Heart right ventricle (tissue), 16 donors: ENCODE results near the gene OGT. TPM values are rescaled to one million over a fixed set of nuclear protein-coding genes. Genes with fewer than 3 reads are reported as not detected.

Experiments
- ATAC-seq, 8 donors: fragments of 200-7000 bp; cut with Tn5 transposase; one replicate each; pipeline ENCODE4 v1.9.1; 2020; ENCODE audit warnings: mild to moderate bottlenecking in 8 of 8, moderate library complexity in 8 of 8, moderate number of reproducible peaks in 1 of 8
- DNase-seq, 2 donors: peaks; one replicate each; pipeline ENCODE4 v3.0.0-alpha.2; 2020
- H3K27ac ChIP-seq, 10 donors: fragments of 200-600 bp; sonication (generic) in 2 of 10; one replicate each; pipeline versions ENCODE4 v1.5.0 to v1.8.0; 2020 to 2022; ENCODE audit warnings: mild to moderate bottlenecking in 3 of 10
- H3K27me3 ChIP-seq, 7 donors: fragments of 200-600 bp; one replicate each; pipeline ENCODE4 v1.8.0; 2021 to 2022; ENCODE audit warnings: mild to moderate bottlenecking in 2 of 7
- H3K36me3 ChIP-seq, 9 donors: fragments of 200-600 bp; sonication (generic) in 1 of 9; one replicate each; pipeline versions ENCODE4 v1.5.0 to v1.8.0; 2020 to 2022; ENCODE audit warnings: mild to moderate bottlenecking in 2 of 9
- H3K4me1 ChIP-seq, 9 donors: fragments of 200-600 bp; sonication (generic) in 1 of 9; one replicate each; pipeline versions ENCODE4 v1.5.0 to v1.8.0; 2020 to 2022; ENCODE audit warnings: mild to moderate bottlenecking in 4 of 9
- H3K4me3 ChIP-seq, 10 donors: fragments of 200-600 bp; sonication (generic) in 2 of 10; one replicate each; pipeline versions ENCODE4 v1.5.0 to v1.8.0; 2020 to 2022; ENCODE audit warnings: mild to moderate bottlenecking in 7 of 10, moderate library complexity in 2 of 10
- H3K9me3 ChIP-seq, 11 donors: fragments of 200-600 bp in 10 of 11; sonication (generic) in 2 of 11; one replicate each; pipeline versions ENCODE4 v1.5.0 to v1.8.0; 2013 to 2022; ENCODE audit warnings: mild to moderate bottlenecking in 2 of 11, control low read depth in 1 of 11, moderate library complexity in 1 of 11
- WGBS, 2 donors: extraction: QIAGEN DNeasy Blood & Tissue Kit; methylation state at CpG; one replicate each; pipeline ENCODE4 v1.1.7; 2013; ENCODE audit warnings: inconsistent platforms in 1 of 2; 5-methylcytosine and 5-hydroxymethylcytosine counted together
- intact Hi-C, 10 donors: fragments of 100-400 bp; cut with DNase I; formaldehyde crosslinking; loops; one replicate each; pipeline versions ENCODE4 v1.11.1 to v1.14.2; 2022
- polyA plus RNA-seq, 2 donors: library from polyadenylated mRNA; stranded (reverse); fragments of 200-250 nt; gene quantifications; one replicate each; pipeline ENCODE4 v1.2.3, GENCODE V29; 2013
- total RNA-seq, 10 donors: library from RNA; stranded (reverse); fragmentation: NEBNext Ultra II Directional in 3 of 10; extraction: Animal tissue kit (Norgen Biotek cat#: 25700) in 3 of 10; gene quantifications; one replicate each; pipeline versions ENCODE4 v1.2.1 to v1.2.4, GENCODE V29; 2021 to 2023
- TF ChIP-seq, protein P1 (sequence below), 9 donors: fragments of 200-600 bp; sonication (generic) in 2 of 9; IDR thresholded peaks; one replicate each; pipeline versions ENCODE4 v1.5.0 to v1.8.0; 2021 to 2022; ENCODE audit warnings: antibody characterized with exemption in 9 of 9, mild to moderate bottlenecking in 5 of 9, moderate library complexity in 1 of 9
- donor health status: Arrhythmogenic right ventricular cardiomyopathy.
- donor health status: ischemic (EF 13 %, LVEDD 7.1; RV severe dilation, severe dysfunction).
- donor health status: healthy with polysubstance abuse.
- donor health status: DM: no; HTN: yes; CAD: no.
- donor health status: DM: no; HTN: no; CAD: no.
- donor health status: ischemic (EF 25% LVEDD 6.9; RV normal size, moderate dysfunction).
- donor health status: ischemic (EF 25% LVEDD 5.7; RV mildly dilated, moderate dysfunction).
- donor health status: healthy.
- donor health status: DM: yes; HTN: yes; CAD: no.
- donor health status: Ischemic cardiomyopathy.
- donor health status: ischemic (EF 35%, LVEDD 5.7; RV mildly dilated, moderate dysfunction).
- donor health status: nonischemic (EF 11% LVEDD 7.7; RV severe dilation, severe dysfunction).
- donor health status: DM: yes; HTN: yes; CAD: no.
- donor health status: PGD.
- donor health status: ischemic (EF 29% LVEDD 5.4; RV normal size, mild dysfunction).
- donor health status: nonischemic (EF 23%, LVEDD 6.1; RV moderate dilation, normal function).

Gene OGT
- total and polyA plus RNA-seq, 12 donors: 16.1 to 92.1 (median 77.8) TPM

DNA sequence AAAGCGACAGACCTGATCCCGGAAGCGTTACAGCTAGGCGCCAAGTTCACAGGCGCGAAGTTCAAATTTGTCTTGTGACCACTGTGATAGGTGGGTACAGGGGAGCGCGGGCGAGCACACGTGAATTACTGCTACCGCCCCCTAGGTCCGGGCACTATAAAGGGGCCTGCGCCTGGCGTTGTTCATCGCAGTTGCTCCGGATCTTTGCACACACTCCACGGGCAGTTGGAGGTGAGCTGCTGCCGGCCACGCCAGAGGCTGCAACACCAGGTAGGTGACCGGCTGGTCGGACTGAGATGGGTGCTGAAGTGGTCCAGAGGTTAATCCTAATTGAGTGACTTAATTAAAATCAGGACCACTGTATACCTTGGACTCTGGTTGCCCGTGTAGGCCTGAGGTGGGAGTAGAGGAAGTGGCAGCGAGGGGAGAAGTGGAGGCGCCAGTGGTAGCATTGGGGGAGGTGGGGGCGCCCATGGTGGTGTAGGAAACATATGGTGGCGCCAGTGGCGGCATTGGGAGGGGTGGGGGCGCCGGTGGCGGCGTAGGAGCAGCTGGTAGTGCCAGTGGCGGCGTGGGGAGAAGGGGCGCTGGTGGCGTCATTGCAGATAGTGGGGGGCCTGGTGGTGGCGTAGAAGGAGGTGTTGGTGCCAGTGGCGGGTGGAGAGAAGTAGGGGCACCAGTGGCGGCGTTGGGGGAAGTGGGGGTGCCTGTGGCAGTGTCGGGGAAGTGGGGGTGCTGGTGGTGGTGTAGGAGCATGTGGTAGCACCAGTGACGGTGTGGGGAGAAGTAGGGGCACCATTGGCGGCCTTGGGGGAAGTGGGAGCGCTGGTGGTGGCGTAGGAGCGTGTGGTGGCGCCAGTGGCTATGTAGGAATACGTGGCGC is 45.6 kb downstream of the OGT start, which contains the start of gene GCNA:
GCNA (plus strand) TSS at position 185 of the 883 bp plus-strand sequence. CDS start 2,385 bp downstream, outside the sequence.
- peaks cover 0 to 4% (median 0%) of the 10 kb centered on the region in 9 donors for H3K4me1 ChIP-seq
- H3K9me3 ChIP-seq: no peaks in the 10 kb centered on the region
- ATAC-seq: peak in 1 of 8 donors; percentile 48
- WGBS, 2 donors: 97 to 98% methylated on average over 27 to 48 of the region's 48 CpGs
- peak within 1 kb of the TSS in 1 of 10 donors; percentile 9 for H3K27ac ChIP-seq
- no peak within 1 kb of the TSS for H3K4me3 ChIP-seq
- peaks cover 0 to 4% (median 0%) of the 10 kb centered on the region in 7 donors for H3K27me3 ChIP-seq
- intact Hi-C loops: no loop called here
- TF ChIP-seq, protein P1, sequence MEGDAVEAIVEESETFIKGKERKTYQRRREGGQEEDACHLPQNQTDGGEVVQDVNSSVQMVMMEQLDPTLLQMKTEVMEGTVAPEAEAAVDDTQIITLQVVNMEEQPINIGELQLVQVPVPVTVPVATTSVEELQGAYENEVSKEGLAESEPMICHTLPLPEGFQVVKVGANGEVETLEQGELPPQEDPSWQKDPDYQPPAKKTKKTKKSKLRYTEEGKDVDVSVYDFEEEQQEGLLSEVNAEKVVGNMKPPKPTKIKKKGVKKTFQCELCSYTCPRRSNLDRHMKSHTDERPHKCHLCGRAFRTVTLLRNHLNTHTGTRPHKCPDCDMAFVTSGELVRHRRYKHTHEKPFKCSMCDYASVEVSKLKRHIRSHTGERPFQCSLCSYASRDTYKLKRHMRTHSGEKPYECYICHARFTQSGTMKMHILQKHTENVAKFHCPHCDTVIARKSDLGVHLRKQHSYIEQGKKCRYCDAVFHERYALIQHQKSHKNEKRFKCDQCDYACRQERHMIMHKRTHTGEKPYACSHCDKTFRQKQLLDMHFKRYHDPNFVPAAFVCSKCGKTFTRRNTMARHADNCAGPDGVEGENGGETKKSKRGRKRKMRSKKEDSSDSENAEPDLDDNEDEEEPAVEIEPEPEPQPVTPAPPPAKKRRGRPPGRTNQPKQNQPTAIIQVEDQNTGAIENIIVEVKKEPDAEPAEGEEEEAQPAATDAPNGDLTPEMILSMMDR (IDR thresholded peaks at IDR 0.05): no peak
- DNase-seq: no peak
- peaks cover 0 to 54% (median 11%) of the 10 kb centered on the region in 9 donors for H3K36me3 ChIP-seq

DNA sequence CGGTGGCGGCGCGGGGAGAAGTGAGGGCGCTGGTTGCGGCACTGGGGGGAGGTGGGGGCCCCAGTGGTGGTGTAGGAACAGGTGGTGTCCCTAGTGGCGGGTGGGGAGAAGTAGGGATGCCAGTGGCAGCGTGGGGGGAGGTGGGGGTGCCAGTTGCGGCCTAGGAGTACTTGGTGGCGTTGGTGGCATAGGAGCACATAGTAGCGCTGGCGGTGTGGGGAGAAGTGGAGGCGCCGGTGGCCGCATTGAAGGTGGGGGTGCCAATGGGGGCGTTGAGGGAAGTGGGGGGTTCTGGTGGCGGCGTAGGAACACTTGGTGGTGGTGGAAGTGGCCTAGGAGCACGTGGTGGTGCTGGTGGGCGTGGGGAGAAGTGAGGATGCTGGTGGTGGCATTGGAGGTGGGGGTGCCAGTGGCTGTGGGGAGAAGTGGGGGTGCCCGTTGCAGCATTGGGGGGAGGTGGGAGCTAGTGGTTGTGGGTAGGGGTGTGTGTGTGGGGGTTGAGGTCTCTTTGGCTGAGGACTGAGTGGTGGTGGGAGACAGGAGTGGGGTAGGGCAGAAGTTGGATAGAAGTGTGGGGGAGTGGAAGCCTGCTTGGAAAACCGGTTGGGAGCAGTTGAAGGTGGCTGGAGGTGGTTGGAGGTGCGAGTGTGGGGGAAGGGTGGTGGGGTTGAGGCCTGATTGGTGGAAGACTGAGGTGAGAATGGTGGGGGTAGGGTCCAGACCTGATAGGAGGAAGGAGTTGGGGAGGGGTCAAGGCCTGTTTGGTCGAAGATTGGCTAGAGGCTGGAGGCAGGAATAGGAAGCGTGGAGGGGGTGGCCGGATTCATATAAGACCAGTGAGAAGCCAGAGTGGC is 46.5 kb downstream of the OGT start:
- H3K27me3 ChIP-seq: no peaks in the 10 kb centered on the region
- no peak overlapping the region for H3K27ac ChIP-seq
- H3K4me3 ChIP-seq: no peak overlapping the region
- intact Hi-C loops: no loop called here
- peaks cover 0 to 45% (median 6%) of the 10 kb centered on the region in 9 donors for H3K36me3 ChIP-seq
- WGBS, 2 donors: 92 to 96% methylated on average over 17 to 25 of the region's 26 CpGs
- no peak for DNase-seq
- peaks cover 0 to 4% (median 0%) of the 10 kb centered on the region in 9 donors for H3K4me1 ChIP-seq
- H3K9me3 ChIP-seq: no peaks in the 10 kb centered on the region
- peak in 1 of 8 donors; percentile 31 for ATAC-seq
- TF ChIP-seq, protein P1 (IDR thresholded peaks at IDR 0.05): no peak

DNA sequence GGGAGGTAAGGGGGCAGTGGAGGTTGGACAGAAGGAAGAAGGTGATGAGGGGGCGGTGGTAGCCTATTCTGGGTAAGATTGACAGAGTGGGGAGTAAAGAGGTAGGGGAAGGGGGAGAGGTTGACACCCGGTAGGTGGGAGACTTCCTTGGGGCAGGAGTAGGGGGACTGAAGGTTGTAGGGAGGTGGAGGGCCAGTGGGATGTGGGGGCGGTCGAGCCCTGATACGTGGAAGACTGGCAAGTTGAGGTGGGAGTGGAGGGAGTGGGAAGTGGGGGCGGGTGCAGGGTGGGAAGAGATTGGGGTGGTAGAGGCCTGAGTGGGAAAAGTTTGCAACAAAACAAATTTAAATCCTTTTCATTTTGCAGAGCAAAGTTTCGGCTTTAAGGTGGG is 47.1 kb downstream of the OGT start:
- ATAC-seq (no peak), DNase-seq (no peak)
- no peaks in the 10 kb centered on the region for H3K27me3 ChIP-seq
- H3K27ac ChIP-seq: no peak overlapping the region
- TF ChIP-seq, protein P1 (IDR thresholded peaks at IDR 0.05): no peak
- peaks cover 0 to 4% (median 0%) of the 10 kb centered on the region in 9 donors for H3K4me1 ChIP-seq
- 85 to 87% methylated on average over 7 of the region's 7 CpGs for WGBS, 2 donors
- H3K9me3 ChIP-seq: no peaks in the 10 kb centered on the region
- no peak overlapping the region for H3K4me3 ChIP-seq
- intact Hi-C loops: loop anchor here in 1 of 10 donors (5.0 kb wide), 1 partner anchor 57 kb away; no protein-coding TSS in a partner anchor
- H3K36me3 ChIP-seq: peaks cover 0 to 39% (median 6%) of the 10 kb centered on the region in 9 donors

DNA sequence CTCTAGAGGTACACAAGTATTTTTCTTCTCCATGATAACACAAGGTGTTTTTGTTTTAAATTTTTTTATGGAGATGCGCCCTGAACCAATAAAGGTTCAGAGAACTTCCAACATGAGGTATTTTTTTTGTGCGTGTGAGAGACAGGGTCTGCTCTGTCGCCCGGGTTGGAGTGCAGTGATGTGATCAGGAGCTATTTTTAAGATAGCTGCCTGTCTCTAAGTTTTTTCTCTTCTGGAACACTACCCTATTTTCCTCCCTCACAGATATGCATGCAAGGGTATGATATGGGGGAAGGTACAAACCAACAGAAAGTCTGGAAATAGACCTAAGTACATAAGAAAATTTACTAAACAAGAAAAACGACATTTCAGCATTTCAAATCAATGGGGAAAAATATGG is 48.3 kb downstream of the OGT start:
- peaks cover 0 to 26% (median 0%) of the 10 kb centered on the region in 9 donors for H3K36me3 ChIP-seq
- intact Hi-C loops: loop anchor here in 1 of 10 donors (5.0 kb wide), 1 partner anchor 56 kb away; no protein-coding TSS in a partner anchor
- H3K27me3 ChIP-seq: no peaks in the 10 kb centered on the region
- peak overlapping the region in 5 of 10 donors; percentile 29 to 64 (median 53) for H3K27ac ChIP-seq
- H3K9me3 ChIP-seq: no peaks in the 10 kb centered on the region
- no peak overlapping the region for H3K4me3 ChIP-seq
- 35 to 54% methylated on average over 5 of the region's 5 CpGs for WGBS, 2 donors
- peaks cover 0 to 4% (median 0%) of the 10 kb centered on the region in 9 donors for H3K4me1 ChIP-seq
- peak in 1 of 2 donors; percentile 9 for DNase-seq
- peak in 5 of 8 donors; percentile 50 to 88 (median 78) for ATAC-seq
- TF ChIP-seq, protein P1 (IDR thresholded peaks at IDR 0.05): no peak
